Upper lobe of left lung (tissue), 6 donors: ENCODE measurements around the gene UBE2I. TPM values are rescaled to one million over a fixed set of nuclear protein-coding genes. Genes with fewer than 3 reads are reported as not detected.

Source experiments
- ATAC-seq, 2 donors: fragments of 200-7000 bp; cut with Tn5 transposase; one replicate each; pipeline ENCODE4 v1.9.1; 2022; ENCODE audit warnings: mild to moderate bottlenecking in 2 of 2, moderate library complexity in 2 of 2; ENCODE audit not compliant: low FRiP score in 2 of 2
- DNase-seq, 2 donors: peaks; one replicate each; pipeline ENCODE4 v3.0.0-alpha.2; 2019 to 2020
- H3K27ac ChIP-seq, 4 donors: fragments of 200-600 bp; sonication (generic); one replicate each; pipeline ENCODE4 v1.5.1; 2016 to 2019
- H3K27me3 ChIP-seq, 4 donors: fragments of 200-600 bp; sonication (generic); one replicate each; pipeline ENCODE4 v1.5.1; 2017 to 2019
- H3K36me3 ChIP-seq, 4 donors: fragments of 200-600 bp; sonication (generic); one replicate each; pipeline ENCODE4 v1.5.1; 2016 to 2019
- H3K4me1 ChIP-seq, 4 donors: fragments of 200-600 bp; sonication (generic); one replicate each; pipeline ENCODE4 v1.5.1; 2018 to 2019
- H3K4me3 ChIP-seq, 4 donors: fragments of 200-600 bp; sonication (generic); one replicate each; pipeline ENCODE4 v1.5.1; 2017 to 2019; ENCODE audit warnings: mild to moderate bottlenecking in 2 of 4, moderate library complexity in 1 of 4
- H3K9me3 ChIP-seq, 4 donors: fragments of 200-600 bp; sonication (generic); one replicate each; pipeline ENCODE4 v1.5.1; 2018 to 2019
- EP300 ChIP-seq, 4 donors: sonication (generic); formaldehyde crosslinking; IDR thresholded peaks; one replicate each; pipeline ENCODE4 v1.5.1; 2017; ENCODE audit warnings: antibody characterized with exemption in 4 of 4, control low read depth in 2 of 4
- POLR2A ChIP-seq, 4 donors: fragments of 450-650 bp; IDR thresholded peaks; one replicate each; pipeline ENCODE4 v1.5.1; 2016 to 2017; ENCODE audit warnings: antibody characterized with exemption in 4 of 4, mild to moderate bottlenecking in 2 of 4
- POLR2AphosphoS5 ChIP-seq, 2 donors: sonication (generic); formaldehyde crosslinking; IDR thresholded peaks; one replicate each; pipeline ENCODE4 v1.5.1; 2017; ENCODE audit warnings: antibody characterized with exemption in 2 of 2
- WGBS, 2 donors: methylation state at CpG; one replicate each; pipeline ENCODE4 v1.1.5; 2017 to 2018; 5-methylcytosine and 5-hydroxymethylcytosine counted together
- total RNA-seq, 6 donors: library from RNA; depleted of rRNA in 4 of 6; stranded (reverse); fragments of >200 nt in 4 of 6; gene quantifications; one replicate each; pipeline versions ENCODE4 v1.1.0 to v1.2.1, GENCODE V29; 2016 to 2021
- TF ChIP-seq, protein P1 (sequence below), 6 experiments: fragments of 450-650 bp in 4 of 6; fragments of 200-600 bp in 2 of 6; sonication (generic) in 2 of 6; IDR thresholded peaks; one replicate each; pipeline ENCODE4 v1.5.1; 2016 to 2019; ENCODE audit warnings: antibody characterized with exemption in 6 of 6
- donor health status: DM: no; HTN: no; CAD: no; lungs with moderate emphysema.
- donor health status: DM: no; HTN: yes; CAD: no; lungs with severe emphysema.

UBE2I gene
- total RNA-seq, 6 donors from 2014 or later, result 51.4 to 113 (median 92.0) TPM

GRCh38 chr16:1335996-1336395, 26.6 kb downstream of the UBE2I start:
- no peak for TF ChIP-seq EP300 (IDR thresholded peaks at IDR 0.05)
- no peak for TF ChIP-seq POLR2AphosphoS5 (IDR thresholded peaks at IDR 0.05)
- no peak for TF ChIP-seq POLR2A (IDR thresholded peaks at IDR 0.05)
- TF ChIP-seq, protein P1, sequence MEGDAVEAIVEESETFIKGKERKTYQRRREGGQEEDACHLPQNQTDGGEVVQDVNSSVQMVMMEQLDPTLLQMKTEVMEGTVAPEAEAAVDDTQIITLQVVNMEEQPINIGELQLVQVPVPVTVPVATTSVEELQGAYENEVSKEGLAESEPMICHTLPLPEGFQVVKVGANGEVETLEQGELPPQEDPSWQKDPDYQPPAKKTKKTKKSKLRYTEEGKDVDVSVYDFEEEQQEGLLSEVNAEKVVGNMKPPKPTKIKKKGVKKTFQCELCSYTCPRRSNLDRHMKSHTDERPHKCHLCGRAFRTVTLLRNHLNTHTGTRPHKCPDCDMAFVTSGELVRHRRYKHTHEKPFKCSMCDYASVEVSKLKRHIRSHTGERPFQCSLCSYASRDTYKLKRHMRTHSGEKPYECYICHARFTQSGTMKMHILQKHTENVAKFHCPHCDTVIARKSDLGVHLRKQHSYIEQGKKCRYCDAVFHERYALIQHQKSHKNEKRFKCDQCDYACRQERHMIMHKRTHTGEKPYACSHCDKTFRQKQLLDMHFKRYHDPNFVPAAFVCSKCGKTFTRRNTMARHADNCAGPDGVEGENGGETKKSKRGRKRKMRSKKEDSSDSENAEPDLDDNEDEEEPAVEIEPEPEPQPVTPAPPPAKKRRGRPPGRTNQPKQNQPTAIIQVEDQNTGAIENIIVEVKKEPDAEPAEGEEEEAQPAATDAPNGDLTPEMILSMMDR (IDR thresholded peaks at IDR 0.05), result no peak
- Histone ChIP-seq H3K36me3 (no peaks in the 10 kb centered on the region), H3K27me3 (peaks cover 0 to 44% (median 26%) of the 10 kb centered on the region in 4 donors), H3K4me3 (no peak overlapping the region), H3K9me3 (no peaks in the 10 kb centered on the region), H3K27ac (no peak overlapping the region), H3K4me1 (peaks cover 28 to 44% (median 37%) of the 10 kb centered on the region in 4 donors)
- no peak for DNase-seq
- no peak for ATAC-seq
- WGBS, 2 donors, result 26 to 28% methylated on average over 8 to 12 of the region's 12 CpGs

GRCh38 chr16:1336619-1337018, 27.2 kb downstream of the UBE2I start:
- Histone ChIP-seq H3K27ac (no peak overlapping the region), H3K4me1 (peaks cover 24 to 38% (median 31%) of the 10 kb centered on the region in 4 donors), H3K36me3 (no peaks in the 10 kb centered on the region), H3K9me3 (no peaks in the 10 kb centered on the region), H3K27me3 (peaks cover 0 to 43% (median 26%) of the 10 kb centered on the region in 4 donors), H3K4me3 (no peak overlapping the region)
- ATAC-seq (no peak), DNase-seq (peak in 1 of 2 donors; percentile 64)
- TF ChIP-seq POLR2A (IDR thresholded peaks at IDR 0.05), result no peak
- no peak for TF ChIP-seq EP300 (IDR thresholded peaks at IDR 0.05)
- TF ChIP-seq, protein P1 (IDR thresholded peaks at IDR 0.05), result no peak
- 70 to 88% methylated on average over 11 to 14 of the region's 15 CpGs for WGBS, 2 donors

DNA sequence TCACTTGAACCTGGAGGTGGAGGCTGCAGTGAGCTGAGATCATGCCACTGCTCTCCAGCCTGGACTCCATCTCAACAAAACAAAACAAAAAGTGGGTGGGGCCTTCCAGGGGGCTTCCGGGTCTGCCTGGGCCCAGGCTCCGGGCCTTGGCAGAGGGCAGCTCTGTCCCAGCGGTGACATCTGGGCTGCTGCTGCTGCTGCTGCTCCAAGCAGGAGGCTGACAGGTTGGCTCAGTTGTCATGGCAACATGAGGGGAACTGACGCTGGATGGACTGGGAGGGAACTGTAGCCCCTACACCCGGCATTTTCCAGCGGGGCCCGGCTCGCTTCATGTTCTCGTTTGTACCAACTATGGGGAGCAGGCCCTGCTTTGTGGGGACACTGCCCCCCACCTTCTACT, 28.1 kb downstream of the UBE2I start:
- TF ChIP-seq EP300 (IDR thresholded peaks at IDR 0.05) (no peak), POLR2A (IDR thresholded peaks at IDR 0.05) (no peak), POLR2AphosphoS5 (IDR thresholded peaks at IDR 0.05) (no peak)
- TF ChIP-seq, protein P1 (IDR thresholded peaks at IDR 0.05), result no peak
- DNase-seq, result peak in 1 of 2 donors; percentile 51
- ATAC-seq, result no peak
- Histone ChIP-seq H3K27ac (no peak overlapping the region), H3K9me3 (no peaks in the 10 kb centered on the region), H3K36me3 (no peaks in the 10 kb centered on the region), H3K4me1 (peaks cover 19 to 34% (median 27%) of the 10 kb centered on the region in 4 donors), H3K4me3 (no peak overlapping the region), H3K27me3 (peaks cover 0 to 35% (median 22%) of the 10 kb centered on the region in 4 donors)
- 64% methylated on average over 9 of the region's 9 CpGs; no CpG with 5 or more reads in 1 of the 2 donors for WGBS, 2 donors

- Histone ChIP-seq H3K4me3 (no peak overlapping the region), H3K9me3 (no peaks in the 10 kb centered on the region), H3K4me1 (peaks cover 19 to 34% (median 25%) of the 10 kb centered on the region in 4 donors), H3K27me3 (peaks cover 0 to 27% (median 15%) of the 10 kb centered on the region in 4 donors), H3K27ac (no peak overlapping the region), H3K36me3 (no peaks in the 10 kb centered on the region)
- ATAC-seq, result no peak
- 35 to 83% methylated on average over 6 to 7 of the region's 30 CpGs for WGBS, 2 donors
- no peak for TF ChIP-seq POLR2AphosphoS5 (IDR thresholded peaks at IDR 0.05)
- TF ChIP-seq, protein P1 (IDR thresholded peaks at IDR 0.05), result peak in 5 of 6 experiments; percentile 15 to 41 (median 21)
- no peak for TF ChIP-seq EP300 (IDR thresholded peaks at IDR 0.05)
- no peak for TF ChIP-seq POLR2A (IDR thresholded peaks at IDR 0.05)
- DNase-seq, result peak; percentile 43 to 79
Observed at GRCh38 chr16:1338119-1338730, 28.8 kb downstream of the UBE2I start.
